GM13976 (cell line): ENCODE results near the gene PRSS2.
"Not testable (repeated sequence)": the region's sequence is repeated elsewhere in the genome, so short reads cannot be mapped to it uniquely, and the experiment has no call there.

Source experiments
- DNase-seq: peaks from one replicate; pipeline ENCODE4 v3.0.0; 2012; ENCODE audit warnings: low spot score
- in situ Hi-C: fragments of 300-500 bp; cut with MboI; formaldehyde crosslinking; loops from one replicate; pipeline ENCODE4 v1.12.0; 2022; ENCODE audit warnings: low sequenced_read_pairs, mixed read lengths, inconsistent platforms; ENCODE audit not compliant: unreplicated experiment
- TF ChIP-seq, protein P1 (sequence below): IDR thresholded peaks from 2 replicates; pipeline ENCODE4 v1.5.1; 2012; ENCODE audit warnings: borderline replicate concordance, mild to moderate bottlenecking; ENCODE audit not compliant: insufficient read depth; ENCODE audit errors: extremely low read depth, missing control alignments, control extremely low read depth

Gene PRSS2

GRCh38 chr7:142770661-142771352 is at the start of gene PRSS2:
PRSS2 (plus strand) TSS chr7:142770970; CDS start chr7:142770983, 13 bp downstream.
- TF ChIP-seq, protein P1, sequence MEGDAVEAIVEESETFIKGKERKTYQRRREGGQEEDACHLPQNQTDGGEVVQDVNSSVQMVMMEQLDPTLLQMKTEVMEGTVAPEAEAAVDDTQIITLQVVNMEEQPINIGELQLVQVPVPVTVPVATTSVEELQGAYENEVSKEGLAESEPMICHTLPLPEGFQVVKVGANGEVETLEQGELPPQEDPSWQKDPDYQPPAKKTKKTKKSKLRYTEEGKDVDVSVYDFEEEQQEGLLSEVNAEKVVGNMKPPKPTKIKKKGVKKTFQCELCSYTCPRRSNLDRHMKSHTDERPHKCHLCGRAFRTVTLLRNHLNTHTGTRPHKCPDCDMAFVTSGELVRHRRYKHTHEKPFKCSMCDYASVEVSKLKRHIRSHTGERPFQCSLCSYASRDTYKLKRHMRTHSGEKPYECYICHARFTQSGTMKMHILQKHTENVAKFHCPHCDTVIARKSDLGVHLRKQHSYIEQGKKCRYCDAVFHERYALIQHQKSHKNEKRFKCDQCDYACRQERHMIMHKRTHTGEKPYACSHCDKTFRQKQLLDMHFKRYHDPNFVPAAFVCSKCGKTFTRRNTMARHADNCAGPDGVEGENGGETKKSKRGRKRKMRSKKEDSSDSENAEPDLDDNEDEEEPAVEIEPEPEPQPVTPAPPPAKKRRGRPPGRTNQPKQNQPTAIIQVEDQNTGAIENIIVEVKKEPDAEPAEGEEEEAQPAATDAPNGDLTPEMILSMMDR, result no peak
- no peak for DNase-seq
- in situ Hi-C loops, result no loop called here

DNA sequence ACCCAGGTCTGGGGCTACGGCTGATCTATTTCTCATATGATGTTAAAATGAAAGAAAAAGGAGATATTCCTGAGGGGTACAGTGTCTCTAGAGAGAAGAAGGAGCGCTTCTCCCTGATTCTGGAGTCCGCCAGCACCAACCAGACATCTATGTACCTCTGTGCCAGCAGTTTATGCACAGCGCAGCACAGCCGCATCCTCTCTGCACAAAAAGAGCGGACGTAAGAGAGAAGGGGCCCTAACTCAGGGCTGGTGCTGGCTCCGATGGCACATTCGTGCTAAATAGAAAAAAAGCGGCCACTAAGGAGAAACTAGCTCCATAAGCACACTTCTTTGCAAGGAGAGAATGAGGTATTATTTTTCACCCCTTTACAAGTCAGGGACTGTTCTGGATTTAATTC is 49.8 kb upstream of the PRSS2 start:
- in situ Hi-C loops, result no loop called here
- no peak for DNase-seq
- TF ChIP-seq, protein P1, result no peak

- DNase-seq, result no peak
- in situ Hi-C loops, result no loop called here
- TF ChIP-seq, protein P1, result no peak
These were observed 48.4 kb upstream of the PRSS2 start for GRCh38 chr7:142722248-142722794.

GRCh38 chr7:142733271-142733670 is 37.5 kb upstream of the PRSS2 start:
- TF ChIP-seq, protein P1, result no peak
- in situ Hi-C loops, result no loop called here
- DNase-seq, result no peak

GRCh38 chr7:142739923-142740492 is 30.8 kb upstream of the PRSS2 start:
- TF ChIP-seq, protein P1, result peak; percentile 21
- DNase-seq, result no peak
- in situ Hi-C loops, result no loop called here

DNA sequence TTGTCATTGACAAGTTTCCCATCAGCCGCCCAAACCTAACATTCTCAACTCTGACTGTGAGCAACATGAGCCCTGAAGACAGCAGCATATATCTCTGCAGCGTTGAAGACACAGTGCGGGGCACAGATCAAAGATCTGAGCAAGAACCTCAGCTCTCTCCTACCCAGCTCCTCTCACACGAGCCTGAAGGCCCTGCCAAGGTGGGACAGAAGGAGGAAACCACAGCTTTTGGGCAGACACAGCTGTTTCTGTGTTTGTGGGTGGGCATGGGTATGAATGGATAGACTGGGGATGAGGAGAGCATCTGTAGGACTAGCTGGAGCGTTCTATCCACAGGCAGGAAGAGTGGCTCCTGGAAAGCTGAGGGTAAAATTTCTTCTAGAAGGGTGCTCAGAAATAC is 30.0 kb upstream of the PRSS2 start:
- in situ Hi-C loops, result no loop called here
- TF ChIP-seq, protein P1, result no peak
- no peak for DNase-seq

DNA sequence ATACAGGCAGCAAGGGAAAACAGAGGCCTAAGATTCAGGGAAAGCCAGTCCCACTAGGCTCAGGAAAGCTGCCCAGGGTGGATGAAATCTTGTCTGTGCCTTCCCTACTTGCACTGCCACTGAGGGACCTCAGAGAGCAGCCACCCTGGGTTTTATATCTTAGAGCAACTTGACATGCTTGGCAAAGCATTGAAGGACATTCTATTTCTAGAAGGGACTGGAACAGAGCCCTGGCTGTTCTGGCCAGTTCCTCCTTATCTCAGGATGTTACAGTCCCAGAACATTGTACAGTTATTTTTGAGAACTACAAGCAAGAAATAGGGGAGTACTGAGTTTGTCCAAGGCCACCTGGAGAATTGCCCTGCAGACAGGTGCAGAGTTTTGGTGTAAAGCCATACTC is 28.8 kb upstream of the PRSS2 start:
- in situ Hi-C loops, result not testable (repeated sequence)

More for the DNA sequence above, 28.8 kb upstream of the PRSS2 start:
- DNase-seq, result not testable (repeated sequence)
